Endothelial cell (in vitro differentiated cells): ENCODE results near the gene DTYMK. TPM values are rescaled to one million over a fixed set of nuclear protein-coding genes. Genes with fewer than 3 reads are reported as not detected.

Experiments used
- DNase-seq: peaks from one replicate; pipeline ENCODE4 v3.0.0; 2021; ENCODE audit warnings: low spot score
- H3K27ac Mint-ChIP-seq: one replicate; pipeline ENCODE4 v1.8.0; 2021; ENCODE audit warnings: mixed read lengths, inconsistent platforms; ENCODE audit not compliant: unreplicated experiment
- H3K27me3 Mint-ChIP-seq: one replicate; pipeline ENCODE4 v1.8.0; 2021; ENCODE audit warnings: mild to moderate bottlenecking, moderate library complexity, mixed read lengths, inconsistent platforms; ENCODE audit not compliant: unreplicated experiment
- H3K36me3 Mint-ChIP-seq: one replicate; pipeline ENCODE4 v1.8.0; 2021; ENCODE audit warnings: mild to moderate bottlenecking, low read depth, mixed read lengths, inconsistent platforms; ENCODE audit not compliant: unreplicated experiment
- H3K4me1 Mint-ChIP-seq: one replicate; pipeline ENCODE4 v1.8.0; 2021; ENCODE audit warnings: mild to moderate bottlenecking, mixed read lengths, inconsistent platforms; ENCODE audit not compliant: unreplicated experiment
- H3K4me3 Mint-ChIP-seq: one replicate; pipeline ENCODE4 v1.8.0; 2021; ENCODE audit warnings: mild to moderate bottlenecking, mixed read lengths, inconsistent platforms; ENCODE audit not compliant: unreplicated experiment
- H3K9me3 Mint-ChIP-seq: one replicate; pipeline ENCODE4 v1.8.0; 2021; ENCODE audit warnings: mixed read lengths, inconsistent platforms; ENCODE audit not compliant: unreplicated experiment
- total RNA-seq: library from RNA; stranded (reverse); fragmentation: NEBNext Ultra II Directional; extraction: Animal tissue kit (Norgen Biotek cat#: 25700); gene quantifications from one replicate; pipeline ENCODE4 v1.2.1, GENCODE V29; 2021; ENCODE audit not compliant: unreplicated experiment
- TF ChIP-seq, protein P1 (sequence below): fragments of 200-600 bp; sonication (generic); IDR thresholded peaks from one replicate; pipeline ENCODE4 v1.5.0; 2021; ENCODE audit warnings: antibody characterized with exemption; ENCODE audit not compliant: unreplicated experiment

Gene DTYMK
- total RNA-seq, 1 donor from 2014 or later: 42.3 TPM

DNA sequence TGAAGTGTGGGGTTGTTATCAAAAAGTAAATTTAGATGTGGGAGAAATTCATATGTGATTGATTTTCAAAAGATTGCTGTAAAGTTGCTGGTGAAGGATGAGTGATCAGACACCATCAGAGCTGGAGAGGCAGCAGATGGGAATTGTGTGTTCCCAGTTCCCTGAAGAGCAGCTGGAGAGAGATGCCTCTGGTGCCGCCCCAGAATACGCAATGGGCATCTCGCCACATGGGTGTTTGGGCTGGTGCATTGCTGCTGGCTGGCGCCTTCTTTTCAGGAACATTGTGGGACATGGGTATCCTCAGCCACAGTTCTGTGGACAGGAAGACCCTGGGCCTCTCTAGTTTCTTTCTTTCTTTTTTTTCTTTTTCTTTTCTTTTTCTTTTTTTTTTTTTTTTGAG, 37.2 kb downstream of the DTYMK start:
- Mint-ChIP-seq H3K27ac (no peak overlapping the region), H3K36me3 (peaks cover 17% of the 10 kb centered on the region)

DNA sequence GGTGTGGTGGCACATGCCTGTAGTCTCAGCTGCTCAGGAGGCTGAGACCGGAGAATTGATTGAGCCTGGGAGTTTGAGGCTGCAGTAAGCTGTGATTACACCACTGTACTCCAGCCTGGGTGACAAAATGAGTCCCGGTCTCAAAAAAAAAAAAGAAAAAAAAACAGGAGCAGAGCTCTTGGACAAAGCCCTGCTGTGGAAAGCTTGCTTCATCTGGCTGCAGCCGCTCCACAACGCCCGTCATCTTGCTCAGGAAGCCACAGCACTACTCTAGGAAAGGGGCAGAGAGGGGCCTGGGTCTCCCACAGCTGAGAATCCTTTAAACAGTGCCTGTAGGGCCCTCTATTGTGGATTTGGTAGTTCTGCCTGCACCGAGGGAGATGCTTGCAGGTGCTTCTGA, 38.2 kb downstream of the DTYMK start:
- Mint-ChIP-seq H3K9me3 (no peaks in the 10 kb centered on the region), H3K36me3 (peaks cover 10% of the 10 kb centered on the region), H3K27me3 (no peaks in the 10 kb centered on the region), H3K27ac (no peak overlapping the region), H3K4me1 (no peaks in the 10 kb centered on the region), H3K4me3 (no peak overlapping the region)
- TF ChIP-seq, protein P1, sequence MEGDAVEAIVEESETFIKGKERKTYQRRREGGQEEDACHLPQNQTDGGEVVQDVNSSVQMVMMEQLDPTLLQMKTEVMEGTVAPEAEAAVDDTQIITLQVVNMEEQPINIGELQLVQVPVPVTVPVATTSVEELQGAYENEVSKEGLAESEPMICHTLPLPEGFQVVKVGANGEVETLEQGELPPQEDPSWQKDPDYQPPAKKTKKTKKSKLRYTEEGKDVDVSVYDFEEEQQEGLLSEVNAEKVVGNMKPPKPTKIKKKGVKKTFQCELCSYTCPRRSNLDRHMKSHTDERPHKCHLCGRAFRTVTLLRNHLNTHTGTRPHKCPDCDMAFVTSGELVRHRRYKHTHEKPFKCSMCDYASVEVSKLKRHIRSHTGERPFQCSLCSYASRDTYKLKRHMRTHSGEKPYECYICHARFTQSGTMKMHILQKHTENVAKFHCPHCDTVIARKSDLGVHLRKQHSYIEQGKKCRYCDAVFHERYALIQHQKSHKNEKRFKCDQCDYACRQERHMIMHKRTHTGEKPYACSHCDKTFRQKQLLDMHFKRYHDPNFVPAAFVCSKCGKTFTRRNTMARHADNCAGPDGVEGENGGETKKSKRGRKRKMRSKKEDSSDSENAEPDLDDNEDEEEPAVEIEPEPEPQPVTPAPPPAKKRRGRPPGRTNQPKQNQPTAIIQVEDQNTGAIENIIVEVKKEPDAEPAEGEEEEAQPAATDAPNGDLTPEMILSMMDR: no peak
- DNase-seq: no peak

More for the DNA sequence above, 37.2 kb downstream of the DTYMK start:
- Mint-ChIP-seq H3K4me1 (no peaks in the 10 kb centered on the region), H3K9me3 (no peaks in the 10 kb centered on the region), H3K4me3 (no peak overlapping the region), H3K27me3 (no peaks in the 10 kb centered on the region)
- TF ChIP-seq, protein P1: no peak
- no peak for DNase-seq

DNA sequence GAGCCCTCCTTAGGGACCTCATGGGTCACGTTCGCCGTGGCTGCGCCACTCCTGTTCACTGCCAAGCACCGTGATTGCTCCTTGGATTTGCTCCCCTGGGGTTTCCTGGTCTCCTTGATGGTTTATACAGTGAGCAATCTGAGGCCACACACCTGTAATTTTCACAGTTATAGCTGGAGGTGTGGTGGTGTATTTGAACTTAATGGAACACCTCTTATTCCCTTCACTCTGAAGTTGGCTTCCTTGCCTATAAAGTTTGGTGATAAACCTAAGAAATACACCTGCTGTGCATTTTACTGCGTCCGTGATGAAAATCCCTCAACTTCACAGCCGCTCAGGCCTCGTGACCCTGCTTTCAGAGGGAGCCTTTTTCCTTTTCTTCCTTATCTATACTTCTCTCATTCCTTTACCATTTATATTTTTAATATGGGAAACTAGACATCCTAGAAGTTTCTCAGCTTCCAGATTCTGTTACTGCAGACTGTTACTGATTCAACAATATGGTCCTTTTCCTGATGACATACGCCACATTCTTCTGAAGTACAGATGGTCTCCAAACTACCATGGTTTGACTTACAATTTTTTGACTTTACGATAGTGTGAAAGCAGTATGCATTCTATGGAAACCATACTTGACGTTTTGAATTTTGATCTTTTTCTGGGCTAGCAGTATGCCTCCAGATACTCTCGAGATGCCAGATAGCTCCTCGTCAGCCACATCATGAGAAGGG, 40.5 kb downstream of the DTYMK start:
- no peaks in the 10 kb centered on the region for H3K4me1 Mint-ChIP-seq
- no peaks in the 10 kb centered on the region for H3K27me3 Mint-ChIP-seq
- H3K36me3 Mint-ChIP-seq: peaks cover 6% of the 10 kb centered on the region
- H3K27ac Mint-ChIP-seq: no peak overlapping the region
- H3K4me3 Mint-ChIP-seq: no peak overlapping the region
- no peaks in the 10 kb centered on the region for H3K9me3 Mint-ChIP-seq
- TF ChIP-seq, protein P1: no peak
- DNase-seq: no peak

DNA sequence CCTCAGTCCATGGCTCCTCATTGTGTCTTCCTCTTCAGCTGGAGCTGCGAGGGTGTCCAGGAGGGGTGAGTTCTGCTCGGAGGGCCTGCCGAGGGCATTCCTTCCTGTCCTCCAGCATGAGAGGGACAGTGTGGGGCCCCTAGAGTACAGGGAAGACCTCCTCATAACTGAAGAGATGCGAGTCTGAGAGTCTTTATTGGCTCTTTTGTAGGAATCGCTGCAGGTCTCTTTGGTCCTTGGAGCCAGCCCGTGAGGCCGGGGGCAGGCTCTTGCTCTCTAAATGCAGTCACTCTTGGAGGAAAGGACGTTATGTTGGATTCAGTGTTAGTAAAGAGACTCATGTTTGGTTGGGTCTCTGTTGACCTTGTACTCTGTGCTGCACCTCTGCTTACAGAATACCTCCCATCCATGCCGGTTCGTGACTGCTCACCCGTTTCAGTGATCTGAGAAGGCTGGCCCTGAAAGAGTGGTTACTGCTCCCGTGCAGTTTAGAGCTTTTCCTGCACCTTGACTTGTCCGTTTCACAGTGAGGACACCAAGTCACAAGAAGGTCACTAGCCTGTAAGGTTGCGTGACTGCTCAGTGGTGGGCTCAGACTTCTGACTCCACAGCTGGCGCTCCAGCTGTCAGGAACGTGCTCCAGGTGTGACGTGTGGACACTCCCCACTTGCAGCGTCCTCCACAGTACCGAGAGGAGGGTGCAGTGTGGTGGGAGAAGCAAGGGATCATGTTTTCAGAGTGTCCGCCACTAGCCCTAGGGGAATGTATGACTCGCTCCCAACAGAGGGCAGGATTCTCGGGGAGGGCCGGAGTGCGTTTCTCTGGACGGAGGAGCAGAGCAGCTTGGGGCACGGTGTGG, 41.3 kb downstream of the DTYMK start:
- Mint-ChIP-seq H3K27ac (no peak overlapping the region), H3K4me3 (no peak overlapping the region), H3K36me3 (peaks cover 11% of the 10 kb centered on the region), H3K27me3 (no peaks in the 10 kb centered on the region), H3K4me1 (peaks cover 5% of the 10 kb centered on the region), H3K9me3 (no peaks in the 10 kb centered on the region)
- TF ChIP-seq, protein P1: no peak
- DNase-seq: no peak

DNA sequence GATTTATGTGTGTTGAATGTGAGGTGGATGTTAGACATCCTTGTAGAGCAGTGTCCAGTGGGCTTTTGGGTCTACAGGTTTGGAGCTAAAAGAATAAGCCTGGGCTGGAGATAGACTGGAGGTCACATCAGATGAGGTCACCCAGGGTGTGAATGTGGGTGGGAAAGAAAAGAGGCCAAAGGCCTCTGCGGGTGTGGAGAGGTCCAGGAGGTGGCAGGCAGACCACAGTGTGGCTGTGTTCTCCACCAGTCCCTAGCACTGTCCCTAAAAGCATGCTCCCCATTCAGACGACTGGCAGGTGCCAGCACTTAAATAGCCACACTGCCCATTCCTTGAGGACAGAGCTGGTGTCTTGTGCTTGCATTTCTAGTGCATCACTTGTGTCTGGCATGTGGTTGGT, 45.0 kb downstream of the DTYMK start:
- Mint-ChIP-seq H3K27ac (no peak overlapping the region), H3K4me1 (peaks cover 16% of the 10 kb centered on the region), H3K27me3 (no peaks in the 10 kb centered on the region), H3K36me3 (peaks cover 27% of the 10 kb centered on the region), H3K9me3 (no peaks in the 10 kb centered on the region), H3K4me3 (peak overlapping the region; percentile 33)
- no peak for DNase-seq
- TF ChIP-seq, protein P1: no peak
